Stimulated activated CD8-positive, alpha-beta memory T cell treated with anti-CD3 and anti-CD28 coated beads, Interleukin-7, amount 100 ng/mL, for 48 hours (primary cell): ENCODE results near the gene GADD45GIP1.
A peak's percentile ranks its signal among the peaks of the same experiment; 100 is the strongest.
"Not testable (repeated sequence)": the region's sequence is repeated elsewhere in the genome, so short reads cannot be mapped to it uniquely, and the experiment has no call there.

ENCODE experiments used
- DNase-seq, 2 donors: peaks; one replicate each; pipeline ENCODE4 v3.0.0-alpha.2; 2020; ENCODE audit warnings: low read depth in 1 of 2; ENCODE audit errors: extremely low read depth in 1 of 2

GADD45GIP1 gene

GRCh38 chr19:12990431-12990830, 33.4 kb upstream of the GADD45GIP1 start:
- DNase-seq: no peak

GRCh38 chr19:12987781-12988180, 30.8 kb upstream of the GADD45GIP1 start:
- DNase-seq: no peak

- no peak for DNase-seq
Measured at GRCh38 chr19:12987190-12987589, 30.2 kb upstream of the GADD45GIP1 start.

GRCh38 chr19:12986726-12987125, 29.7 kb upstream of the GADD45GIP1 start:
- DNase-seq: no peak

GRCh38 chr19:12985049-12985776, 28.2 kb upstream of the GADD45GIP1 start:
- DNase-seq: no peak

GRCh38 chr19:12984683-12985048, 27.6 kb upstream of the GADD45GIP1 start:
- no peak for DNase-seq

GRCh38 chr19:12984143-12984627, 27.2 kb upstream of the GADD45GIP1 start:
- no peak for DNase-seq

GRCh38 chr19:12983542-12984142, 26.6 kb upstream of the GADD45GIP1 start:
- DNase-seq: peak; percentile 54 to 67

- no peak for DNase-seq
Measured at GRCh38 chr19:12983091-12983490, 26.1 kb upstream of the GADD45GIP1 start.

GRCh38 chr19:12982648-12983047, 25.6 kb upstream of the GADD45GIP1 start:
- no peak for DNase-seq

GRCh38 chr19:12979974-12980373, 23.0 kb upstream of the GADD45GIP1 start:
- DNase-seq: no peak

- DNase-seq: not testable (repeated sequence)
Measured at GRCh38 chr19:12976109-12976508, 19.1 kb upstream of the GADD45GIP1 start.

- no peak for DNase-seq
Measured at GRCh38 chr19:12975221-12975741, 18.3 kb upstream of the GADD45GIP1 start.

GRCh38 chr19:12974301-12975220, 17.5 kb upstream of the GADD45GIP1 start:
- DNase-seq: no peak

GRCh38 chr19:12973236-12973635, 16.2 kb upstream of the GADD45GIP1 start:
- DNase-seq: no peak

GRCh38 chr19:12970070-12970820, 13.2 kb upstream of the GADD45GIP1 start:
- DNase-seq: no peak

GRCh38 chr19:12969292-12969988, 12.4 kb upstream of the GADD45GIP1 start, which contains the start of gene DAND5:
DAND5 (plus strand) TSS chr19:12969576; CDS start chr19:12969661, 85 bp downstream.
- DNase-seq: no peak

- no peak for DNase-seq
Measured at GRCh38 chr19:12967907-12968306, 10.9 kb upstream of the GADD45GIP1 start.

- DNase-seq: no peak
Measured at GRCh38 chr19:12965812-12966135, 8.8 kb upstream of the GADD45GIP1 start.
